Heart left ventricle (tissue), 16 donors: Measurements from ENCODE around the gene UMODL1. TPM values are rescaled to one million over a fixed set of nuclear protein-coding genes. Genes with fewer than 3 reads are reported as not detected.
A peak's percentile ranks its signal among the peaks of the same experiment; 100 is the strongest.

Experiments used
- ATAC-seq, 4 donors: fragments of 200-7000 bp; cut with Tn5 transposase; one replicate each; pipeline ENCODE4 v1.9.1; 2020 to 2022; ENCODE audit warnings: moderate library complexity in 4 of 4, mild to moderate bottlenecking in 3 of 4, moderate number of reproducible peaks in 1 of 4
- DNase-seq, 5 donors: peaks; one replicate each; pipeline ENCODE4 v3.0.0-alpha.2; 2020
- H3K27ac ChIP-seq, 12 donors: fragments of 200-600 bp; sonication (generic) in 4 of 12; one replicate each; pipeline versions ENCODE4 v1.5.0 to v1.8.0; 2016 to 2022; ENCODE audit warnings: mild to moderate bottlenecking in 2 of 12
- H3K27me3 ChIP-seq, 9 donors: fragments of 200-600 bp; sonication (generic) in 2 of 9; one replicate each; pipeline versions ENCODE4 v1.5.1 to v1.8.0; 2016 to 2022; ENCODE audit warnings: mild to moderate bottlenecking in 3 of 9
- H3K36me3 ChIP-seq, 9 donors: fragments of 200-600 bp; sonication (generic) in 2 of 9; one replicate each; pipeline versions ENCODE4 v1.5.0 to v1.8.0; 2018 to 2022; ENCODE audit warnings: mild to moderate bottlenecking in 2 of 9
- H3K4me1 ChIP-seq, 12 donors: fragments of 200-600 bp; sonication (generic) in 4 of 12; one replicate each; pipeline versions ENCODE4 v1.5.0 to v1.8.0; 2016 to 2022; ENCODE audit warnings: mild to moderate bottlenecking in 3 of 12
- H3K4me3 ChIP-seq, 12 donors: fragments of 200-600 bp; sonication (generic) in 4 of 12; one replicate each; pipeline versions ENCODE4 v1.5.0 to v1.8.0; 2017 to 2022; ENCODE audit warnings: mild to moderate bottlenecking in 9 of 12, moderate library complexity in 4 of 12
- H3K9me3 ChIP-seq, 12 donors: fragments of 200-600 bp; sonication (generic) in 4 of 12; one replicate each; pipeline versions ENCODE4 v1.5.0 to v1.8.0; 2016 to 2022; ENCODE audit warnings: mild to moderate bottlenecking in 1 of 12
- CTCF ChIP-seq, 12 donors: fragments of 200-600 bp; sonication (generic) in 4 of 12; IDR thresholded peaks; one replicate each; pipeline versions ENCODE4 v1.5.0 to v1.8.0; 2018 to 2022; ENCODE audit warnings: antibody characterized with exemption in 12 of 12, mild to moderate bottlenecking in 5 of 12
- POLR2A ChIP-seq, 2 donors: fragments of 450-650 bp; IDR thresholded peaks; one replicate each; pipeline ENCODE4 v1.6.1; 2017; ENCODE audit warnings: antibody characterized with exemption in 2 of 2, mild to moderate bottlenecking in 2 of 2, moderate library complexity in 2 of 2
- WGBS, 4 donors: extraction: QIAGEN DNeasy Blood & Tissue Kit in 2 of 4; methylation state at CpG; one replicate each; pipeline versions ENCODE4 v1.1.5 to v1.1.7; 2013 to 2018; 5-methylcytosine and 5-hydroxymethylcytosine counted together
- intact Hi-C, 10 donors: fragments of 100-400 bp; cut with DNase I; formaldehyde crosslinking; loops; one replicate each; pipeline versions ENCODE4 v1.11.1 to v1.14.2; 2022
- polyA plus RNA-seq, 2 donors: library from polyadenylated mRNA; stranded (reverse); fragments of 200-250 nt; gene quantifications; one replicate each; pipeline ENCODE4 v1.2.3, GENCODE V29; 2013
- total RNA-seq, 9 donors: library from RNA; depleted of rRNA in 2 of 9; stranded (reverse); fragments of >200 nt in 2 of 9; fragmentation: NEBNext Ultra II Directional in 3 of 9; extraction: Animal tissue kit (Norgen Biotek cat#: 25700) in 3 of 9; gene quantifications; one replicate each; pipeline versions ENCODE4 v1.1.0 to v1.2.4, GENCODE V29; 2016 to 2023
- donor health status: ischemic (EF 13 %, LVEDD 7.1; RV severe dilation, severe dysfunction).
- donor health status: healthy with polysubstance abuse.
- donor health status: DM: no; HTN: yes; CAD: no.
- donor health status: DM: no; HTN: no; CAD: no.
- donor health status: ischemic (EF 25% LVEDD 6.9; RV normal size, moderate dysfunction).
- donor health status: ischemic (EF 25% LVEDD 5.7; RV mildly dilated, moderate dysfunction).
- donor health status: healthy.
- donor health status: DM: yes; HTN: yes; CAD: no.
- donor health status: ischemic (EF 35%, LVEDD 5.7; RV mildly dilated, moderate dysfunction).
- donor health status: nonischemic (EF 11% LVEDD 7.7; RV severe dilation, severe dysfunction).
- donor health status: DM: yes; HTN: yes; CAD: no.
- donor health status: PGD.
- donor health status: ischemic (EF 29% LVEDD 5.4; RV normal size, mild dysfunction).
- donor health status: nonischemic (EF 23%, LVEDD 6.1; RV moderate dilation, normal function).

Gene UMODL1
- total and polyA plus RNA-seq, 11 donors: 0.07 to 0.19 TPM; not detected in 9

- peaks cover 0 to 9% (median 0%) of the 10 kb centered on the region in 12 donors for H3K4me1 ChIP-seq
- no peak for TF ChIP-seq CTCF (IDR thresholded peaks at IDR 0.05)
- TF ChIP-seq POLR2A (IDR thresholded peaks at IDR 0.05): no peak
- peaks cover 6 to 70% (median 24%) of the 10 kb centered on the region in 9 donors for H3K27me3 ChIP-seq
- H3K27ac ChIP-seq: no peak overlapping the region
- H3K9me3 ChIP-seq: no peaks in the 10 kb centered on the region
- intact Hi-C loops: no loop called here
- ATAC-seq: no peak
- H3K4me3 ChIP-seq: no peak overlapping the region
- WGBS, 4 donors: 77 to 89% (median 82%) methylated on average over 13 to 14 of the region's 14 CpGs
- peak in 2 of 5 donors; percentile 10 to 47 for DNase-seq
- H3K36me3 ChIP-seq: no peaks in the 10 kb centered on the region
Observed at GRCh38 chr21:42123219-42123908, 52.2 kb downstream of the UMODL1 start.

GRCh38 chr21:42124081-42124480, 53.0 kb downstream of the UMODL1 start:
- Histone ChIP-seq H3K9me3 (no peaks in the 10 kb centered on the region), H3K27me3 (peaks cover 2 to 65% (median 19%) of the 10 kb centered on the region in 9 donors), H3K4me3 (no peak overlapping the region), H3K36me3 (no peaks in the 10 kb centered on the region), H3K27ac (no peak overlapping the region), H3K4me1 (peaks cover 0 to 4% (median 0%) of the 10 kb centered on the region in 12 donors)
- TF ChIP-seq POLR2A (IDR thresholded peaks at IDR 0.05): no peak
- TF ChIP-seq CTCF (IDR thresholded peaks at IDR 0.05): no peak
- WGBS, 4 donors: 86 to 93% (median 90%) methylated on average over 13 of the region's 13 CpGs
- intact Hi-C loops: no loop called here
- ATAC-seq (no peak), DNase-seq (peak in 1 of 5 donors; percentile 7)

- Histone ChIP-seq H3K36me3 (no peaks in the 10 kb centered on the region), H3K27ac (no peak overlapping the region), H3K27me3 (peaks cover 2 to 61% (median 19%) of the 10 kb centered on the region in 9 donors), H3K4me1 (peaks cover 0 to 4% (median 0%) of the 10 kb centered on the region in 12 donors), H3K9me3 (no peaks in the 10 kb centered on the region), H3K4me3 (no peak overlapping the region)
- peak in 1 of 5 donors; percentile 40 for DNase-seq
- TF ChIP-seq POLR2A (IDR thresholded peaks at IDR 0.05) (no peak), CTCF (IDR thresholded peaks at IDR 0.05) (no peak)
- ATAC-seq: no peak
- intact Hi-C loops: no loop called here
- WGBS, 4 donors: 68 to 79% (median 75%) methylated on average over 12 to 19 of the region's 19 CpGs
Observed at GRCh38 chr21:42124826-42125570, 53.9 kb downstream of the UMODL1 start.
